ENCODE measurements around the gene TCAF1.
"Not testable (repeated sequence)": the region's sequence is repeated elsewhere in the genome, so short reads cannot be mapped to it uniquely, and the experiment has no call there.

TCAF1 gene

GRCh38 chr7:143884241-143884968, 17.6 kb downstream of the TCAF1 start:
- no peak overlapping the region for H3K27ac ChIP-seq (ENCODE audit: low read length)
- H3K4me3 ChIP-seq (ENCODE audit: low read depth in 1 of 2, low read length in 2 of 2) = peak overlapping the region; percentile 65 to 76
- peaks cover 0 to 19% of the 10 kb centered on the region in 2 donors for H3K4me1 ChIP-seq (ENCODE audit: control insufficient read depth in 1 of 2, insufficient read depth in 2 of 2, low read length in 2 of 2)

GRCh38 chr7:143882604-143883078, 19.3 kb downstream of the TCAF1 start:
- Histone ChIP-seq H3K27me3 (ENCODE audit: low read depth, low read length) (no peaks in the 10 kb centered on the region), H3K9me3 (ENCODE audit: control insufficient read depth in 1 of 2, low read length in 2 of 2) (no peaks in the 10 kb centered on the region), H3K4me3 (ENCODE audit: low read depth in 1 of 2, low read length in 2 of 2) (peak overlapping the region; percentile 75 to 78), H3K36me3 (ENCODE audit: control insufficient read depth in 1 of 2, insufficient read depth in 2 of 2, low read length in 2 of 2) (no peaks in the 10 kb centered on the region), H3K27ac (ENCODE audit: low read length) (peak overlapping the region; percentile 82), H3K4me1 (ENCODE audit: control insufficient read depth in 1 of 2, insufficient read depth in 2 of 2, low read length in 2 of 2) (peaks cover 0 to 25% of the 10 kb centered on the region in 2 donors)

More at GRCh38 chr7:143884241-143884968, 17.6 kb downstream of the TCAF1 start:
- Histone ChIP-seq H3K9me3 (ENCODE audit: control insufficient read depth in 1 of 2, low read length in 2 of 2) (no peaks in the 10 kb centered on the region), H3K27me3 (ENCODE audit: low read depth, low read length) (no peaks in the 10 kb centered on the region), H3K36me3 (ENCODE audit: control insufficient read depth in 1 of 2, insufficient read depth in 2 of 2, low read length in 2 of 2) (no peaks in the 10 kb centered on the region)

GRCh38 chr7:143882020-143882603, 19.9 kb downstream of the TCAF1 start:
- Histone ChIP-seq H3K36me3 (ENCODE audit: control insufficient read depth in 1 of 2, insufficient read depth in 2 of 2, low read length in 2 of 2) (no peaks in the 10 kb centered on the region), H3K27ac (ENCODE audit: low read length) (peak overlapping the region; percentile 82), H3K4me3 (ENCODE audit: low read depth in 1 of 2, low read length in 2 of 2) (peak overlapping the region; percentile 75 to 78), H3K27me3 (ENCODE audit: low read depth, low read length) (no peaks in the 10 kb centered on the region), H3K9me3 (ENCODE audit: control insufficient read depth in 1 of 2, low read length in 2 of 2) (no peaks in the 10 kb centered on the region), H3K4me1 (ENCODE audit: control insufficient read depth in 1 of 2, insufficient read depth in 2 of 2, low read length in 2 of 2) (peaks cover 0 to 27% of the 10 kb centered on the region in 2 donors)

- H3K27ac ChIP-seq (ENCODE audit: low read length) = no peak overlapping the region
- peaks cover 14 to 19% of the 10 kb centered on the region in 2 donors for H3K36me3 ChIP-seq (ENCODE audit: control insufficient read depth in 1 of 2, insufficient read depth in 2 of 2, low read length in 2 of 2)
- H3K9me3 ChIP-seq (ENCODE audit: control insufficient read depth in 1 of 2, low read length in 2 of 2) = no peaks in the 10 kb centered on the region
- H3K27me3 ChIP-seq (ENCODE audit: low read depth, low read length) = no peaks in the 10 kb centered on the region
- peaks cover 0 to 20% of the 10 kb centered on the region in 2 donors for H3K4me1 ChIP-seq (ENCODE audit: control insufficient read depth in 1 of 2, insufficient read depth in 2 of 2, low read length in 2 of 2)
- no peak overlapping the region for H3K4me3 ChIP-seq (ENCODE audit: low read depth in 1 of 2, low read length in 2 of 2)
These were observed 23.1 kb downstream of the TCAF1 start for GRCh38 chr7:143878884-143879283.

- H3K4me1 ChIP-seq (ENCODE audit: control insufficient read depth in 1 of 2, insufficient read depth in 2 of 2, low read length in 2 of 2) = peaks cover 0 to 20% of the 10 kb centered on the region in 2 donors
- H3K9me3 ChIP-seq (ENCODE audit: control insufficient read depth in 1 of 2, low read length in 2 of 2) = no peaks in the 10 kb centered on the region
- no peak overlapping the region for H3K27ac ChIP-seq (ENCODE audit: low read length)
- peaks cover 14 to 19% of the 10 kb centered on the region in 2 donors for H3K36me3 ChIP-seq (ENCODE audit: control insufficient read depth in 1 of 2, insufficient read depth in 2 of 2, low read length in 2 of 2)
- no peak overlapping the region for H3K4me3 ChIP-seq (ENCODE audit: low read depth in 1 of 2, low read length in 2 of 2)
- H3K27me3 ChIP-seq (ENCODE audit: low read depth, low read length) = no peaks in the 10 kb centered on the region
These were observed 24.9 kb downstream of the TCAF1 start for GRCh38 chr7:143877098-143877497.

GRCh38 chr7:143876218-143876617, 25.8 kb downstream of the TCAF1 start:
- Histone ChIP-seq H3K27me3 (ENCODE audit: low read depth, low read length) (no peaks in the 10 kb centered on the region), H3K27ac (ENCODE audit: low read length) (no peak overlapping the region), H3K36me3 (ENCODE audit: control insufficient read depth in 1 of 2, insufficient read depth in 2 of 2, low read length in 2 of 2) (peaks cover 14 to 19% of the 10 kb centered on the region in 2 donors), H3K9me3 (ENCODE audit: control insufficient read depth in 1 of 2, low read length in 2 of 2) (no peaks in the 10 kb centered on the region), H3K4me3 (ENCODE audit: low read depth in 1 of 2, low read length in 2 of 2) (no peak overlapping the region), H3K4me1 (ENCODE audit: control insufficient read depth in 1 of 2, insufficient read depth in 2 of 2, low read length in 2 of 2) (peaks cover 0 to 13% of the 10 kb centered on the region in 2 donors)

GRCh38 chr7:143873242-143873641, 28.7 kb downstream of the TCAF1 start:
- H3K9me3 ChIP-seq (ENCODE audit: control insufficient read depth in 1 of 2, low read length in 2 of 2); H3K4me1 ChIP-seq (ENCODE audit: control insufficient read depth in 1 of 2, insufficient read depth in 2 of 2, low read length in 2 of 2); H3K4me3 ChIP-seq (ENCODE audit: low read depth in 1 of 2, low read length in 2 of 2); H3K27me3 ChIP-seq (ENCODE audit: low read depth, low read length); H3K27ac ChIP-seq (ENCODE audit: low read length): not testable (repeated sequence)
- peaks cover 14 to 19% of the 10 kb centered on the region in 2 donors for H3K36me3 ChIP-seq (ENCODE audit: control insufficient read depth in 1 of 2, insufficient read depth in 2 of 2, low read length in 2 of 2)

- not testable (repeated sequence) for H3K4me1 ChIP-seq (ENCODE audit: control insufficient read depth in 1 of 2, insufficient read depth in 2 of 2, low read length in 2 of 2); H3K9me3 ChIP-seq (ENCODE audit: control insufficient read depth in 1 of 2, low read length in 2 of 2); H3K27ac ChIP-seq (ENCODE audit: low read length); H3K4me3 ChIP-seq (ENCODE audit: low read depth in 1 of 2, low read length in 2 of 2); H3K27me3 ChIP-seq (ENCODE audit: low read depth, low read length)
- peaks cover 14 to 18% of the 10 kb centered on the region in 2 donors for H3K36me3 ChIP-seq (ENCODE audit: control insufficient read depth in 1 of 2, insufficient read depth in 2 of 2, low read length in 2 of 2)
These were observed 30.4 kb downstream of the TCAF1 start for GRCh38 chr7:143871534-143871933.

- H3K4me1 ChIP-seq (ENCODE audit: control insufficient read depth in 1 of 2, insufficient read depth in 2 of 2, low read length in 2 of 2); H3K9me3 ChIP-seq (ENCODE audit: control insufficient read depth in 1 of 2, low read length in 2 of 2); H3K27me3 ChIP-seq (ENCODE audit: low read depth, low read length); H3K4me3 ChIP-seq (ENCODE audit: low read depth in 1 of 2, low read length in 2 of 2); H3K27ac ChIP-seq (ENCODE audit: low read length); H3K36me3 ChIP-seq (ENCODE audit: control insufficient read depth in 1 of 2, insufficient read depth in 2 of 2, low read length in 2 of 2): not testable (repeated sequence)
These were observed 44.0 kb downstream of the TCAF1 start for GRCh38 chr7:143857994-143858393.

- H3K9me3 ChIP-seq (ENCODE audit: control insufficient read depth in 1 of 2, low read length in 2 of 2); H3K27me3 ChIP-seq (ENCODE audit: low read depth, low read length); H3K4me1 ChIP-seq (ENCODE audit: control insufficient read depth in 1 of 2, insufficient read depth in 2 of 2, low read length in 2 of 2); H3K36me3 ChIP-seq (ENCODE audit: control insufficient read depth in 1 of 2, insufficient read depth in 2 of 2, low read length in 2 of 2); H3K4me3 ChIP-seq (ENCODE audit: low read depth in 1 of 2, low read length in 2 of 2); H3K27ac ChIP-seq (ENCODE audit: low read length): not testable (repeated sequence)
These were observed 46.5 kb downstream of the TCAF1 start for GRCh38 chr7:143855443-143855842.

- peaks cover 0 to 5% of the 10 kb centered on the region in 2 donors for H3K36me3 ChIP-seq (ENCODE audit: control insufficient read depth in 1 of 2, insufficient read depth in 2 of 2, low read length in 2 of 2)
- no peak overlapping the region for H3K4me3 ChIP-seq (ENCODE audit: low read depth in 1 of 2, low read length in 2 of 2)
- H3K27ac ChIP-seq (ENCODE audit: low read length) = no peak overlapping the region
- no peaks in the 10 kb centered on the region for H3K9me3 ChIP-seq (ENCODE audit: control insufficient read depth in 1 of 2, low read length in 2 of 2)
- no peaks in the 10 kb centered on the region for H3K4me1 ChIP-seq (ENCODE audit: control insufficient read depth in 1 of 2, insufficient read depth in 2 of 2, low read length in 2 of 2)
- no peaks in the 10 kb centered on the region for H3K27me3 ChIP-seq (ENCODE audit: low read depth, low read length)
These were observed 51.3 kb downstream of the TCAF1 start for GRCh38 chr7:143850682-143851081.
